ENCODE results near the gene SRP14.
"Not testable (repeated sequence)": the region's sequence is repeated elsewhere in the genome, so short reads cannot be mapped to it uniquely, and the experiment has no call there.

Gene SRP14

GRCh38 chr15:40048926-40049475 is 10.0 kb upstream of the SRP14 start:
- DNase-seq = no peak

- DNase-seq = peak in 1 of 4 experiments; percentile 19
These were observed 9.3 kb upstream of the SRP14 start for GRCh38 chr15:40048211-40048792.

- DNase-seq = peak in 2 of 4 experiments; percentile 13 to 33
These were observed 8.6 kb upstream of the SRP14 start for GRCh38 chr15:40047415-40048210.

GRCh38 chr15:40046721-40047414 is 7.9 kb upstream of the SRP14 start:
- no peak for DNase-seq

GRCh38 chr15:40045572-40046217 is 6.7 kb upstream of the SRP14 start:
- no peak for DNase-seq

GRCh38 chr15:40044717-40045571 is 6.0 kb upstream of the SRP14 start:
- peak; percentile 67 to 74 (median 72) for DNase-seq

DNA sequence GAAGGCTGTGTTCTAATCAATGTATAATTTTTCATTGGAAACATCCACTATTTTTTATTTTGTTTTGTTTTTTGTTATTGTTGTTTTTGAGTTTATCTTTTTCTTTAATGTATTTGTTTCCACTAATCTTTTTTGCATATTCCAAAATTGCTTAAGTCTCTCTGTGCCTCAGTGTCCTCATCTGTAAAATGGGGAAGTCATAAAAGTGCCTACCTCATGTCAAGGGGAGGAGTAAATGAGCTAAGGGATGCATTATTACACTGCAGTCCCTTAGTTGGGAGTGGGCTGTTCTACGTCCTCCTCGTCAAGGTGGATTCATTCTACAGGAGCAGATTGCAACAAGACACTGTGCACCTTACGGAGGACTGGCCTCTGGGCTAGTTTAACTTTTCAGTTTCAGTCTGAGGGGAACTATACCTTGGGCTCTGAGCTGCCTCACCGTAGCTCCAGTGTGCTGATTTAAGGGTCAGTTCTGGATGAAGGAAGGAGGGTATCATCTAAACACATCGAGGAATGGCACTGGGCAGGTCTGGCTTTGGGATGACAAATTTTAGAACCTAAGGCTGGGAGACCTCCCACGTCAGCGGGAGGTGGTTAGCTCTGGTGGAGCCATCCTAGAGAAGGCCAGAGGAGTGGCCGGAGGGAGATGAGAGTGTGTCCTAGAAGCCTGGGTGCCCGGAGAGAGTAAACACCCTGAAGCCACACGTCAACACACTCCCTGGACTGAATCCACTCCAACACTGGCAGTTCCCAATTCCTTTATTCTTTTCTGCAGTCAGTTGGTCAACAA is 5.1 kb upstream of the SRP14 start:
- DNase-seq = no peak

DNA sequence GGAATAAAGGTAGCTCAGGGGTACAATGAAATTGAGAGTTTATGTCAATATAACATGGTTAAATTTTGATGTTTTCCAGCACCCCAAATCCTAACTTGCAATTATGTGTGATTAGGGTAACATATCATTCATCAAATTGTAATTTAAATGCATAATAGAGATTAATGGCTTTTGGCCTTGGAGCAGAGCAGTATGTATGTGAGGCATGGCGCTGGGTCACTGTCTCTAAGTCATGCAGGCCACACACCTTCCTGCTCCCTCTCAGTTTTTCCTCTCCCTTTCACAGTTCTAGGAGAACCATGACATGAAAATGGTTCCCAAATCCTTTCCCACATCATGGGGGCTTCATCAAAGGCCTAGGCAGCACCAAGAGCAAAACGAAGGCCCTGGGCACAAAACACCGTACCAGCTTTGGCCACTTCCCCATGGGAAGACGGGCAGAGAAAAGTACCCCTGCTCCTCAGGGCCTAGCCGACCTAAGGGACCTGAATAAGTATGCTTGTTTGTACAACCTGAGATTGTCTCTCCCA is 3.9 kb upstream of the SRP14 start:
- no peak for DNase-seq

DNA sequence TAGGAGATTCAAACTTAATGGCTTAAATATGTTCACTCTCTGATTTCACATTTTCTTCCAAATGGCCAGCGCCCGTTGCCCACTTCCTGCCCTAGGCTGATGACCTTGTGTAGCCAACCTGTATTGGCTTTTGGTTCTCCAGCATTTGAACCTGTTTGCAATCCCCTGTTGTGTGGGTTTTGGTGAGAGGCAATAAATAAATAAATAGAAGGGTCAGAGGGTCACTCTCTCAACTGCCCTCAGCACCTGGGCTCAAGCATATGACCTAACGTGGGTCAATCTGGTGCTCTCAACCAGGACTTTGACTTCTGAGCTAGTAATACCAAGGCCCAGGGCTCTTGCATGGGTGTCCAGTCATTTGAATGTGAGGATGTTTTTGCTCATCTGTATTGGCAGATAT is 1.8 kb upstream of the SRP14 start:
- DNase-seq = no peak

DNA sequence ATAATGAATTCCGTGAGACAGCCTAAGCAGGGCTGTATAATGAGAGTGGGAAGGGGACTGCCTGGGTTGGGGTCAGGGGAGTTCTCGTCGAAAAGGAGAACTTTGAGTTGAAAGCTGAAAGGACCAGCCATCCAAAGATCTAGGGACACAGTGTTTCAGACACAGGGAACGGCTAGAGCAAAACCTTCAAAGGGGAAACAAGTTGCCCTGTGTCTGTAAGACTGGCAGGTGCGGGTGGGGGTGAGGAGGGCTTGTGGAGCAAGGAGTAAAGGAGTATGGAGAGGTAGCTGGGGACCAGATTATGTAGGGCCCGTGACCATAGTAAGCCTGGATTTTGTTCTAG is 1.3 kb upstream of the SRP14 start:
- DNase-seq = no peak

GRCh38 chr15:40038275-40038637 is 725 bp downstream of the SRP14 start:
- DNase-seq = no peak

DNA sequence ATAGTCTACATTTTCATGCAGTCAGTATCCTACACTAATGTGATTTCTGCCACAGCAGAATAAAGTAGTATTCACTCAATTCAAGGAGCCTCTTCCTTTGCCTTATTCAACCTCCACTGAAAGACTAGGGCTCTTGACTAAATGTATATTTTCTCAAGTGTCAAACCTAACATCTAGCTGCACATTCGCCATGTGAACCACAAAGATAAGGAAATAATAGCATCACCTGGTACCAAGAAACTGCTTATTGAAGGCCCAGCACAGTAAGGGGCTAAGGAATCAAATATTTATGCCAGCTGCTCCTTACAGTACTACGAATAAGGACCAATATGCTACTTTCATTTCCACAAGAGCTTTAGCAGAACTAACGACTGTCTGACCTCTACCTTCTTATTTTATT is 1.3 kb downstream of the SRP14 start:
- DNase-seq = no peak

GRCh38 chr15:40035182-40035581 is 3.8 kb downstream of the SRP14 start:
- not testable (repeated sequence) for DNase-seq

DNA sequence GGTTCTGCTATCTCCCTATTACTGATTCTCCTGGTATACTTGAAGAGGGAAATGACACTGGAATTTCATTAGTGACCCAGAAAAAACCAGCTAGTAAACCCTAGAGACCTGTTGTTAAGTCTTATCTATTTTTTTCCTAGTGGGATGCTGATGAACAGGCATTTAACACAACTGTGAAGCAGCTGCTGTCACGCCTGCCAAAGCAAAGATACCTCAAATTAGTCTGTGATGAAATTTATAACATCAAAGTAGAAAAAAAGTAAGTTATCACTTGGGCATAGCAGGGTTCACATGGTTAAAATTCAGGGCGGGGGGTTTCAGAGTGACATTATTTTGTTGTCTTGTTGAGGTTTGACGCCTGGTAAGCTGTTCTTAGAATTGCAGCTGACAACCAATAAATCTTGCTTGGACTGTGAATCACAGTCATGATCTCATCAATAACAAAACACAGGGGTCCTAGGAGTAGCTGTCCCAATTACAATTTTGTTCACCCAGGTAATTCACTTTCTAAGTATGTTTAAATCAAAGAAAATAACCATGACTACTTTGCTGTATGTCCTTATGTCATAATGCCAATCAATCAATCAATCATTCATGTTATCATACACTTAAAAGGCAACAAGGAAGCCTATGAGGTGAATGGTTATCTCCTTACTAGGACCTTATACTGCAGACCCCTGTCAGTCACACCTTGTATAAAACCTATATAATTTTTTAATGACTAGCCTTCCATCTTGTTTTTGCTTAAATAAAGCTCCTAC is 4.6 kb downstream of the SRP14 start:
- DNase-seq = no peak

DNA sequence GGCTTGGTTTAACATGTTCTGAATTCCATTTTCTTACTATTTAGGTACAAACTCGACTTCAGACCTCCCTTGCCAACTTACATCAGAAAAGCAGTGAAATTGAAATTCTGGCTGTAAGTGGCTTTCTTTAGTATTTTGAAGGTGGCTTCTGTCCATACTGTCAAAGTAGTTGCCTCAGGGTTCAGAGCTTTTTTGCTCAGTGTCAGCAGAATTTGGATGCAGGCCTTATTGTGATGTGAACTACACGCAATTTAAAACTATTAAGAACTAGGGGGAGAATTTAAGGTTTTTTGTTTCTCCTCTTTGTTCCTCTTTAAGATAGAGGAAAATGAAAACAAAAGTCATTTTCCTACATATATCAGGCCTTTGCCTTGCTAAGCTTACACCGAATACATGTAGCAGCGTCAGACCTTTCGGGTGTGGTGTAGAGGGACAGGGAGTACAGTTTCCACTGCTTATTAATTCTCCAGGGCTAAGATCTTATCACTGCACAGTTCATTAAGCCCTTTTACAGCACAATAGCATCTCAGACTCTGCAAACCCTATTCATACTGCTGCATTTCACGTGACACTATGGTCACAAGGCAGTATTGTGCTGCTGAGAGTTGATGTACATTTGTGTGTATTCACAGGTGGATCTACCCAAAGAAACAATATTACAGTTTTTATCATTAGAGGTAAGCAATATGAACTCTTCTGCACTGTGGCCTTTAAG is 6.7 kb downstream of the SRP14 start:
- DNase-seq = no peak

DNA sequence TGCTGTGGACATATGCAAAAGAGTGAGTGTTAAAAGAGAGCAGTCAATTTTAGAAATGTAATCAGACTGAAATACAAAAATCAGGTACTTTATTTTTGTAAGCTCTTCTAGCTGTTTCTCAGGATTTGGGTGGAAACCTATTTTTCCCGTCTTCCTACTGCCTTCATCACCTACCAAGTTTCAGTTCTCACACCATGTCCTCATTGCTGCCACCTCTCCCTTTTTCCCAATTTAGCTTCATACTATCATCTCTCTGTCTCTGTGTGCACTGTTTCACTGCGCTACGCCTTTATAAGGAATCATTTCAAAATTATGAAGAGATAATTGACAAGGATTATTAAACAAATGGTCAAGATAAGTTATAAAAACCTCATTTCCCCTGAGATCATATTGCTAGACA is 7.7 kb downstream of the SRP14 start:
- no peak for DNase-seq

DNA sequence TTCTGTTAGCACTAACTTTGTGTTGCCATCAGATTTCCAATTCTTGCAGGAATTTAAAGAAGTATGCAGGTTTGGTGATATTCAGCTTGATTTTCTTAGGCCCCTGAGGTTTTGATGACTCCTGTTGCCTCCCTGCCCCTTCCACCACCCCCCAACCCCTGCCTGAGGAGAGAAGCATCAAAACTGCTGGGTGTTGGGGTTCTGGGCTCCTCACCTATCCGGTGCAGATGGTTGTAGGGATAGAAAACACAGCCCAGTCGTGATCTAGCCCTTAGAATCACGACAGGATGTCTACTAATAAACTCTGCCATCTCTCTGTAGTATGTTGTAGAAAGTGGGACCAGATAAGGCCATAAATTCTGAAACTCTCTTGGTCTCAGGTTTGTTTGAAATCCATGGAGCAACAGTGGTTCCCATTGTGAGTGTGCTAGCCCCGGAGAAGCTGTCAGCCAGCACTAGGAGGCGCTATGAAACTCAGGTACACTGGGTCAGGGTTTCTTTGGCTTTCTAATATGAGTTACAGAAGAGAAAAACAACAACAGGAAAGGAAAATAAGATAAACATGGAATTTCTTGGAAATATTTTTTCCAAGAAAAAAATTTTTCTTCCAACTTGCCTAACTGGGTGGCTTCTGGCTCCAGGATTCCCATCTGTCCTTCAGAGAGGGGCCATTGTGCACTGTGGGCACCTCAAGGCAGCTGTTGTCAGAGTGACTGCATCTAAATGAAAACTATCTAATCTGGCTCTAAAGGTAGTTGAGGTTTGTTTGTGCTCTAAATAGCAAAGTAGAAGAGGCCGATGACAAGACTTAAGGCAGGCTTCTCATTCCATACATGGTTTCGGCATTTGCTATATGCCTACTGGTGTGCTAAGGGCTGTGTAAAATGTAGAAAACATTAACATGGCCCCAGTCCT is 8.7 kb downstream of the SRP14 start:
- no peak for DNase-seq

DNA sequence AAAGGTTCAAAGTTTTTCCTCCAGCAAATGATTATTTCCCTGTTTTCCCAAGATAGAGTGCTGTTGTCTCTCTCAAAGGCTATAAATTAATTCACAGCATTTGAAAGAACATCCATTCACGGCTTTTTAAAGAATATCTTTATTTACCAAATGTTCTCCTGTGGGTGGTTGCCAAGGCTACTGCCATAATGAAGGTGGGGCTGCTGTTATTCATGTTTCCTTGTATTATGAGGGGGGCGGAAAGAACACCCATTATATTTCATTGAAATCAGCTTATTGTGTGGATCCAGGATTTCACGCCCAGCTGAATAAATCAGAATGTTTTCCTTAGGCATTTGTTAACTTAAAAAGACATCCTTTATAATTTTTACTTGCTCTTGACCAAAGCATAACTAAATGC is 10.1 kb downstream of the SRP14 start:
- no peak for DNase-seq

- no peak for DNase-seq
These were observed 10.8 kb downstream of the SRP14 start for GRCh38 chr15:40028193-40028592.

Data from activated CD4-positive, CD25-positive, alpha-beta regulatory T cell (primary cell).